ENCODE measurements around the gene SS18.

SS18 gene

GRCh38 chr18:26008619-26009018, 81.8 kb downstream of the SS18 start:
- no peak for TF ChIP-seq CTCF (IDR thresholded peaks at IDR 0.05; ENCODE audit: control insufficient read depth, insufficient read depth, low read depth, low read length, missing control alignments)
- DNase-seq (ENCODE audit: low read depth): no peak
- no peak overlapping the region for H3K4me3 ChIP-seq (ENCODE audit: control insufficient read depth, low read depth, low read length)

GRCh38 chr18:26008096-26008495, 82.3 kb downstream of the SS18 start:
- H3K4me3 ChIP-seq (ENCODE audit: control insufficient read depth, low read depth, low read length): no peak overlapping the region
- TF ChIP-seq CTCF (IDR thresholded peaks at IDR 0.05; ENCODE audit: control insufficient read depth, insufficient read depth, low read depth, low read length, missing control alignments): no peak
- DNase-seq (ENCODE audit: low read depth): no peak

- TF ChIP-seq CTCF (IDR thresholded peaks at IDR 0.05; ENCODE audit: control insufficient read depth, insufficient read depth, low read depth, low read length, missing control alignments): no peak
- no peak overlapping the region for H3K4me3 ChIP-seq (ENCODE audit: control insufficient read depth, low read depth, low read length)
- DNase-seq (ENCODE audit: low read depth): no peak
These were observed 84.5 kb downstream of the SS18 start for GRCh38 chr18:26005950-26006349.

GRCh38 chr18:26004832-26005231, 85.6 kb downstream of the SS18 start:
- no peak for TF ChIP-seq CTCF (IDR thresholded peaks at IDR 0.05; ENCODE audit: control insufficient read depth, insufficient read depth, low read depth, low read length, missing control alignments)
- DNase-seq (ENCODE audit: low read depth): no peak

GRCh38 chr18:26003817-26004216, 86.6 kb downstream of the SS18 start:
- no peak for DNase-seq (ENCODE audit: low read depth)
- no peak for TF ChIP-seq CTCF (IDR thresholded peaks at IDR 0.05; ENCODE audit: control insufficient read depth, insufficient read depth, low read depth, low read length, missing control alignments)
- no peak overlapping the region for H3K4me3 ChIP-seq (ENCODE audit: control insufficient read depth, low read depth, low read length)

More at GRCh38 chr18:26004832-26005231, 85.6 kb downstream of the SS18 start:
- H3K4me3 ChIP-seq (ENCODE audit: control insufficient read depth, low read depth, low read length): no peak overlapping the region

- TF ChIP-seq CTCF (IDR thresholded peaks at IDR 0.05; ENCODE audit: control insufficient read depth, insufficient read depth, low read depth, low read length, missing control alignments): no peak
- no peak overlapping the region for H3K4me3 ChIP-seq (ENCODE audit: control insufficient read depth, low read depth, low read length)
- DNase-seq (ENCODE audit: low read depth): no peak
These were observed 87.1 kb downstream of the SS18 start for GRCh38 chr18:26003356-26003755.

- DNase-seq (ENCODE audit: low read depth): no peak
- H3K4me3 ChIP-seq (ENCODE audit: control insufficient read depth, low read depth, low read length): no peak overlapping the region
- TF ChIP-seq CTCF (IDR thresholded peaks at IDR 0.05; ENCODE audit: control insufficient read depth, insufficient read depth, low read depth, low read length, missing control alignments): no peak
These were observed 88.0 kb downstream of the SS18 start for GRCh38 chr18:26002375-26002910.
